ENCODE results near the gene MAGEL2.
"Not testable (repeated sequence)": the region's sequence is repeated elsewhere in the genome, so short reads cannot be mapped to it uniquely, and the experiment has no call there.

MAGEL2 gene

DNA sequence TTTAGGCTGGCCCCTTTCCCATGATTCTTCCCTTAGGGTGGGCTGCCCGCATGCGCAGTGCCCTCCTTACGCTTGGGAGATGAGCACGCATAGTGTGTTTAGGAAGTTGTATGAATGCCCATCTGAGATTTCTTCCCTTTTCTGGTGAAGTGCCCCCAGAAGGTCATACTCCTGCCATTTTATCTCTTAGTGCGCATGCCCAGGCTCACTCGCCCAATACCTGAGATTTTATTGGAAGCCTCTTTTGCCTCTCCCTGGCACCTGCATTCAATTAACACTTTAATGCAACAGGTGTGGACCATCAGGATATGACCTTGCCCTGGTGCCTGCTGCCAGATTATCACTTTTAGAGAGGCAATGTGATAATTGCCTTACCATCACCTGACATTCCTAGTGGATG, 45.5 kb downstream of the MAGEL2 start:
- no peak for DNase-seq

DNA sequence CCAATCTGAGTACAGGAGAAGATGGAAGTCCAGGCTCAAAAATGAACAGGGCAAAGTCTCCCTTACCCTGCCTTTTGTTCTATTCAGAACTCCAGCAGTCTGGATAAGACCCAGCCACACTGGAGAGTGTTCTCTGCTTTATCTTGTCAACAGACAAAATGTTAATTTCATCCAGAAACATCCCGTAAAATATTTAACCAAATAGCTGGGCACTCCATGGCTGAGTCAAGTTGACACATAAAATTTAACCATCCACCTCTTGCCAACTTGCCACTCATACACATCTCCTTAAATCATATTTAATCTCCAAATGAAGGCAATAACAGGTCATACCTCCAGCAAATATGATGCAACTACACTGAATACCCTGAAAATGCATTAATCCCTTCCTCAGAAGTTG, 48.6 kb downstream of the MAGEL2 start:
- no peak for DNase-seq

- not testable (repeated sequence) for DNase-seq
These were observed 50.4 kb downstream of the MAGEL2 start for GRCh38 chr15:23597278-23597677.

DNA sequence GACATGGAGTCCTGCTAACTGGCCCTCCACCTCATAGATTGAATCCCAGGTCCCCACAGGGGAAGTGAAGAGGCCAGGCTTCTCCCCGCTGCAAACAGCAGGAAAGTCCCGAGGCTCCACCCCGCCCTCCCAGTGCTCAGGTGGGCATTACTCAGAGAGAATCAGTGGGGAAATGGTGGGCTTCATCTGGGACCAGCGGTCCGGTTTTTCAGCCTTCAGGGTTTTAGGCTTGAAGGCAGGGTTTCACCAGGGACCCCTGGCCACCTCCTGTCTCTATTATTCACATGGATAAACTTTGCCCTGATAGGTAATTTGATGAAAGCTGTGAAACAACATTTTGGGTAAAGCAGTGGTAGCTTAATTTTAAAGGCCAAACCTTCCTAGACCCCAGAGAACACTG, 50.9 kb downstream of the MAGEL2 start:
- no peak for DNase-seq

DNA sequence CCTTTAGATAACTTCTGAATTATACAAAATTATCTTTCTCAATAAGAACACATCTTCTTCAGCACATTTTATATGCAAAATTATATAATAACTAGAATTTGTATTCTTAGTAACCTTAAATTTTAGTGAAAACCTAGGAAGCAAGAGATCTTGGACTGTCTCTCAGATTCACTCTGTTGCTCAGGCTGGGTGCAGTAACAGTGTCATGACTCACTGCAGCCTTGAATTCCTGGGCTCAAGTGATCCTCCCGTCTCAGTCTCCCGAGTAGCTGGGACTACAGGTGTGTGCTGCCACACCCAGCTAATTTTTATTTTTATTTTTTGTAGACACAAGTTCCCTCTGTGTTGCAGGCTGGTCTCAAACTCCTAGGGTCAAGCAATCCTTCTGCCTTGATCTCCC, 52.3 kb downstream of the MAGEL2 start:
- no peak for DNase-seq

DNA sequence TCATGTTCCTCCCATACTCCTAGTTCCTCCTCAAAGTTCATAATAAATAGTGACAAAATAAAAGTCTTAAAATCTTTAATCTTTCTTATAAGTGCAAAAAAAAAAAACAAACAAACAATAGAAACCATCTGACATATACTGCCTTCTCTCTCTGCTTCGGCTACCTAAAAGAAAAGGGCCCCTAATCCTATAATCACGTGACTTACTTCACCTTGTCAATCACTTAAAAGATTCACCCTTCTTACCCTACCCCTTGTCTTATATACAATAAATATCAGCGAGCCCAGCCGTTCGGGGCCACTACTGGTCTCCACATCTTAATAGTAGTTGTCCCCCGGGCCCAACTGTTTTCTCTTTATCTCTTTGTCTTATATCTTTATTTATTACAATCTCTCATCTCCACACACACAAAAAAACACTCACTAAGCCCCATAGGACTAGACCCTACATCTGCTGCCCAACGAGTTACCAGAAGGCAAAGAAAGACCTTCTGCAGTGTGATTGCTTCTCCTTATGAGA, 53.4 kb downstream of the MAGEL2 start:
- DNase-seq = no peak
